ENCODE data around the gene KMT2B.
"Not testable (repeated sequence)": the region's sequence is repeated elsewhere in the genome, so short reads cannot be mapped to it uniquely, and the experiment has no call there.

Gene KMT2B

DNA sequence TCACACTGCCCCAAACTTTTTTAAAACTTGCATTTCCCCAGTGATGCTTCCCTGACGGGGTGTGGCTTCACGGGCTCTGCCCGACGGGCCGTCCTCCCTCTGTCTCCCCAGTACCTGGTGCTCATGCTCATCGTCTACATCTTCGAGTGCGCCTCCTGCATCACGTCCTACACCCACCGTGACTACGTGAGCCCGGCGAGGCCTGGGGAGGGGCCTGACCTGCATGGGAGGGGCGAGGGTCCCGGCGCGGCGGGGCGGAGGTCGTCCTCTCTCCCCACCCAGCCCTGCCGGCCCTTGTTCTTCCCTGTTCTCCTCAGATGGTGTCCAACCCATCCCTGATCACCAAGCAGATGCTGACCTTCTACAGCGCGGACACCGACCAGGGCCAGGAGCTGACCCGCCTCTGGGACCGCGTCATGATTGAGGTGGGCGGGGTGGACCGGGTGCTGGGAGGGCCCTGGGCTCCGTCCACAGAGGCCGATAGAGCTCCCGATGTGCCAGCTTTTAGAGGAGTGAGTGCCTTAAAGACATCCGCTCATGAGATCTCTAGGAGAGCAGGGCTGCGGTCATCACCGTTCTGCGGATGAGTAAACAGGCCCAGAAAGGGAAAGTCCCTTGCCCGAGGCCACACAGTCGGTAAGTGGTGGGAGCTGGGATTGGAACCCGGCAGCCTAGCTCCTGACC is 44.5 kb upstream of the KMT2B start:
- Histone ChIP-seq H3K36me3 (ENCODE audit: control insufficient read depth, insufficient read depth, low read length) (no peaks in the 10 kb centered on the region), H3K27me3 (replicated peaks; ENCODE audit: control insufficient read depth, insufficient read depth, low read length) (peaks cover 2% of the 10 kb centered on the region), H3K4me3 (replicated peaks; ENCODE audit: low read depth, low read length) (peak overlapping the region; percentile 55)
- no peak for TF ChIP-seq CTCF (IDR thresholded peaks at IDR 0.05; ENCODE audit: insufficient read depth, low read length, poor library complexity, severe bottlenecking)
- DNase-seq (ENCODE audit: extremely low read depth, insufficient read length) = no peak

- no peak for DNase-seq (ENCODE audit: extremely low read depth, insufficient read length)
- no peak for TF ChIP-seq CTCF (IDR thresholded peaks at IDR 0.05; ENCODE audit: insufficient read depth, low read length, poor library complexity, severe bottlenecking)
- Histone ChIP-seq H3K27me3 (replicated peaks; ENCODE audit: control insufficient read depth, insufficient read depth, low read length) (no peaks in the 10 kb centered on the region), H3K4me3 (replicated peaks; ENCODE audit: low read depth, low read length) (no peak overlapping the region), H3K36me3 (ENCODE audit: control insufficient read depth, insufficient read depth, low read length) (no peaks in the 10 kb centered on the region)
Measured at GRCh38 chr19:35675589-35676140, 42.1 kb upstream of the KMT2B start.

GRCh38 chr19:35689836-35690235 is 28.0 kb upstream of the KMT2B start:
- Histone ChIP-seq H3K36me3 (ENCODE audit: control insufficient read depth, insufficient read depth, low read length) (no peaks in the 10 kb centered on the region), H3K4me3 (replicated peaks; ENCODE audit: low read depth, low read length) (no peak overlapping the region), H3K27me3 (replicated peaks; ENCODE audit: control insufficient read depth, insufficient read depth, low read length) (no peaks in the 10 kb centered on the region)
- TF ChIP-seq CTCF (IDR thresholded peaks at IDR 0.05; ENCODE audit: insufficient read depth, low read length, poor library complexity, severe bottlenecking) = no peak
- DNase-seq (ENCODE audit: extremely low read depth, insufficient read length) = no peak

DNA sequence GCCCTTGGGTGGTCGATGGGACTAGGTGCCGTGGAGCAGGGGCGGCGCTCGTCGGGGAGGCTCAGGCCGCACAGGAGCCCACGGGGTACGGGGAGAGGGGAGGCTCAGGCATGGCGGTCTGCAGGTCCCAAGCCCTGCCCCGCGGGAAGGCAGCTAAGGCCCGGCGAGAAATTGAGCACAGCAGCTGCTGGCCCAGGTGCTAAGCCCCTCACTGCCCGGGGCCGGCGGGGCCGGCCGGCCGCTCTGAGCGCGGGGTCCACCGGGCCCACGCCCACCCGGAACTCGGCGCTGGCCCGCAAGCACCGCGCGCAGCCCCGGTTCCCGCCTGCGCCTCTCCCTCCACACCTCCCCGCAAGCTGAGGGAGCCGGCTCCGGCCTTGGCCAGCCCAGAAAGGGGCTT is 26.7 kb upstream of the KMT2B start:
- not testable (repeated sequence) for DNase-seq (ENCODE audit: extremely low read depth, insufficient read length); H3K36me3 ChIP-seq (ENCODE audit: control insufficient read depth, insufficient read depth, low read length); H3K4me3 ChIP-seq (replicated peaks; ENCODE audit: low read depth, low read length); H3K27me3 ChIP-seq (replicated peaks; ENCODE audit: control insufficient read depth, insufficient read depth, low read length)

DNA sequence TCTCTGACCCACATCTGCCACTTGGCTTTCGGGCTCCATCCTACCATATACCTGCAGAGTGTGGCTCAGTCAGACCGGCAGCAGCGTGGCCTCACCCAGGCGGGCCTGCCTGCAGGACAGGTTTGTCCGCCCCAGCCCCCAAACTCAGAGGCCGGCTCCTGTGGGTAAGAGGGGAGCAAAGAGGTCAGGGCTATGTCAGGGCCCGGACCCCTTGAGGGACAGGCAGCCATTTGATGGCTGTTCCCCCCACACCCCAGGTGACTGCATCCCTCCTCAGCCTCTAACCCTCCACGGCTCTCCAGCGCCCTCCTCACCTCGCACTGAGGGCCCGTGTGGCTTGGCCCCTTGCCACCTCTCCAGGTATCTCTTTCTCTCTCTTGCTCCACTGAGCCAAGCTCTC is 25.8 kb upstream of the KMT2B start:
- DNase-seq (ENCODE audit: extremely low read depth, insufficient read length) = no peak
- no peaks in the 10 kb centered on the region for H3K27me3 ChIP-seq (replicated peaks; ENCODE audit: control insufficient read depth, insufficient read depth, low read length)
- H3K4me3 ChIP-seq (replicated peaks; ENCODE audit: low read depth, low read length) = no peak overlapping the region
- no peak for TF ChIP-seq CTCF (IDR thresholded peaks at IDR 0.05; ENCODE audit: insufficient read depth, low read length, poor library complexity, severe bottlenecking)
- H3K36me3 ChIP-seq (ENCODE audit: control insufficient read depth, insufficient read depth, low read length) = no peaks in the 10 kb centered on the region

GRCh38 chr19:35693422-35693821 is 24.4 kb upstream of the KMT2B start:
- Histone ChIP-seq H3K4me3 (replicated peaks; ENCODE audit: low read depth, low read length) (no peak overlapping the region), H3K27me3 (replicated peaks; ENCODE audit: control insufficient read depth, insufficient read depth, low read length) (no peaks in the 10 kb centered on the region), H3K36me3 (ENCODE audit: control insufficient read depth, insufficient read depth, low read length) (no peaks in the 10 kb centered on the region)
- DNase-seq (ENCODE audit: extremely low read depth, insufficient read length) = no peak
- no peak for TF ChIP-seq CTCF (IDR thresholded peaks at IDR 0.05; ENCODE audit: insufficient read depth, low read length, poor library complexity, severe bottlenecking)
